ENCODE measurements around the gene THBS4. TPM values are rescaled to one million over a fixed set of nuclear protein-coding genes. Genes with fewer than 3 reads are reported as not detected.

The THBS4 gene
- polyA plus RNA-seq, 1 donor from 2014 or later = 6.3 TPM

GRCh38 chr5:80125022-80125961 is 90.1 kb downstream of the THBS4 start:
- Histone ChIP-seq H3K27ac (ENCODE audit: low read length) (no peak overlapping the region), H3K79me2 (replicated peaks; ENCODE audit: insufficient read depth, low read length) (no peaks in the 10 kb centered on the region), H3K4me2 (ENCODE audit: low read length) (no peak overlapping the region), H3K4me3 (ENCODE audit: low read length) (no peak overlapping the region), H3K36me3 (ENCODE audit: insufficient read depth, low read length) (no peaks in the 10 kb centered on the region), H2AFZ (ENCODE audit: low read depth, low read length) (no peak overlapping the region), H3F3A (ENCODE audit: insufficient read depth, low read length, poor library complexity, severe bottlenecking) (no peaks in the 10 kb centered on the region), H3K9ac (ENCODE audit: low read length) (no peak overlapping the region), H3K9me2 (ENCODE audit: insufficient read depth, low read length) (no peaks in the 10 kb centered on the region), H3K27me3 (ENCODE audit: insufficient read depth, low read depth, low read length) (no peaks in the 10 kb centered on the region), H3K9me3 (ENCODE audit: low read length) (no peaks in the 10 kb centered on the region), H4K20me1 (ENCODE audit: insufficient read depth) (no peaks in the 10 kb centered on the region)
- TF ChIP-seq, protein P1, sequence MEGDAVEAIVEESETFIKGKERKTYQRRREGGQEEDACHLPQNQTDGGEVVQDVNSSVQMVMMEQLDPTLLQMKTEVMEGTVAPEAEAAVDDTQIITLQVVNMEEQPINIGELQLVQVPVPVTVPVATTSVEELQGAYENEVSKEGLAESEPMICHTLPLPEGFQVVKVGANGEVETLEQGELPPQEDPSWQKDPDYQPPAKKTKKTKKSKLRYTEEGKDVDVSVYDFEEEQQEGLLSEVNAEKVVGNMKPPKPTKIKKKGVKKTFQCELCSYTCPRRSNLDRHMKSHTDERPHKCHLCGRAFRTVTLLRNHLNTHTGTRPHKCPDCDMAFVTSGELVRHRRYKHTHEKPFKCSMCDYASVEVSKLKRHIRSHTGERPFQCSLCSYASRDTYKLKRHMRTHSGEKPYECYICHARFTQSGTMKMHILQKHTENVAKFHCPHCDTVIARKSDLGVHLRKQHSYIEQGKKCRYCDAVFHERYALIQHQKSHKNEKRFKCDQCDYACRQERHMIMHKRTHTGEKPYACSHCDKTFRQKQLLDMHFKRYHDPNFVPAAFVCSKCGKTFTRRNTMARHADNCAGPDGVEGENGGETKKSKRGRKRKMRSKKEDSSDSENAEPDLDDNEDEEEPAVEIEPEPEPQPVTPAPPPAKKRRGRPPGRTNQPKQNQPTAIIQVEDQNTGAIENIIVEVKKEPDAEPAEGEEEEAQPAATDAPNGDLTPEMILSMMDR (IDR thresholded peaks at IDR 0.05; ENCODE audit: poor library complexity, severe bottlenecking) = no peak
- TF ChIP-seq SMC3 (conservative IDR thresholded peaks at IDR 0.05; ENCODE audit: poor library complexity) (no peak), POLR2AphosphoS5 (IDR thresholded peaks at IDR 0.05) (no peak), RAD21 (conservative IDR thresholded peaks at IDR 0.05) (no peak), TAF1 (IDR thresholded peaks at IDR 0.05; ENCODE audit: low read depth) (no peak), EZH2 (IDR thresholded peaks at IDR 0.05; ENCODE audit: borderline replicate concordance, insufficient read depth, low read length, poor library complexity, severe bottlenecking) (no peak), MXI1 (conservative IDR thresholded peaks at IDR 0.05; ENCODE audit: poor library complexity, severe bottlenecking) (no peak), EP300 (conservative IDR thresholded peaks at IDR 0.05; ENCODE audit: poor library complexity, severe bottlenecking) (no peak)
- TF ChIP-seq, protein P2, sequence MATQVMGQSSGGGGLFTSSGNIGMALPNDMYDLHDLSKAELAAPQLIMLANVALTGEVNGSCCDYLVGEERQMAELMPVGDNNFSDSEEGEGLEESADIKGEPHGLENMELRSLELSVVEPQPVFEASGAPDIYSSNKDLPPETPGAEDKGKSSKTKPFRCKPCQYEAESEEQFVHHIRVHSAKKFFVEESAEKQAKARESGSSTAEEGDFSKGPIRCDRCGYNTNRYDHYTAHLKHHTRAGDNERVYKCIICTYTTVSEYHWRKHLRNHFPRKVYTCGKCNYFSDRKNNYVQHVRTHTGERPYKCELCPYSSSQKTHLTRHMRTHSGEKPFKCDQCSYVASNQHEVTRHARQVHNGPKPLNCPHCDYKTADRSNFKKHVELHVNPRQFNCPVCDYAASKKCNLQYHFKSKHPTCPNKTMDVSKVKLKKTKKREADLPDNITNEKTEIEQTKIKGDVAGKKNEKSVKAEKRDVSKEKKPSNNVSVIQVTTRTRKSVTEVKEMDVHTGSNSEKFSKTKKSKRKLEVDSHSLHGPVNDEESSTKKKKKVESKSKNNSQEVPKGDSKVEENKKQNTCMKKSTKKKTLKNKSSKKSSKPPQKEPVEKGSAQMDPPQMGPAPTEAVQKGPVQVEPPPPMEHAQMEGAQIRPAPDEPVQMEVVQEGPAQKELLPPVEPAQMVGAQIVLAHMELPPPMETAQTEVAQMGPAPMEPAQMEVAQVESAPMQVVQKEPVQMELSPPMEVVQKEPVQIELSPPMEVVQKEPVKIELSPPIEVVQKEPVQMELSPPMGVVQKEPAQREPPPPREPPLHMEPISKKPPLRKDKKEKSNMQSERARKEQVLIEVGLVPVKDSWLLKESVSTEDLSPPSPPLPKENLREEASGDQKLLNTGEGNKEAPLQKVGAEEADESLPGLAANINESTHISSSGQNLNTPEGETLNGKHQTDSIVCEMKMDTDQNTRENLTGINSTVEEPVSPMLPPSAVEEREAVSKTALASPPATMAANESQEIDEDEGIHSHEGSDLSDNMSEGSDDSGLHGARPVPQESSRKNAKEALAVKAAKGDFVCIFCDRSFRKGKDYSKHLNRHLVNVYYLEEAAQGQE (IDR thresholded peaks at IDR 0.05; ENCODE audit: borderline replicate concordance) = no peak

DNA sequence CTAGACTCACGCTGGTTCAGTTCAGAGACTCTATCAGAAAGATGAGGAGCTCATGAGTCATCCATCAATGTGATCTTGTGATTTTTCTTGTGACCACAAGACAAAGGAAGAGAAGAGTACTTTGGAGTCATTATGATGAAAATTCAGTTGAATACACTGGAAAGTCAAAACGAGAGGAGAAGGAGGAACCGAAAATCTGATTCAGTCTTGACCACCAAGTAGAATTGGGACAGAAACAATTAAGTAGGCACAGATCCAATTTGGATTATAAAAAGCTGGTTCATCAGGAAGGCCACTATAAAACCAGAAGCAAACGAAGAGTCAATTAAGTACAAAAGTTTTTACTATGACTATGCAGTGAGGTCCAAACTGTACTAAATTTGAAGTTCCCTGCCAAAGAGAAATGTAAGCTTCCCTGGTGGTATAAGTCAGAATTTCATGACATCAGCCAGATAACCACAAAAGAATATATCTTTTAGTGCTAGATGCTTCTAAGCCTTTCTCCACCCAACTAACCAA is 90.9 kb downstream of the THBS4 start:
- Histone ChIP-seq H3K9ac (ENCODE audit: low read length) (no peak overlapping the region), H3K4me2 (ENCODE audit: low read length) (no peak overlapping the region), H3K36me3 (ENCODE audit: insufficient read depth, low read length) (no peaks in the 10 kb centered on the region), H3K9me3 (ENCODE audit: low read length) (no peaks in the 10 kb centered on the region), H3K79me2 (replicated peaks; ENCODE audit: insufficient read depth, low read length) (no peaks in the 10 kb centered on the region), H3K4me3 (ENCODE audit: low read length) (no peak overlapping the region), H2AFZ (ENCODE audit: low read depth, low read length) (no peak overlapping the region), H4K20me1 (ENCODE audit: insufficient read depth) (no peaks in the 10 kb centered on the region), H3K9me2 (ENCODE audit: insufficient read depth, low read length) (no peaks in the 10 kb centered on the region), H3K27ac (ENCODE audit: low read length) (no peak overlapping the region), H3K27me3 (ENCODE audit: insufficient read depth, low read depth, low read length) (no peaks in the 10 kb centered on the region), H3F3A (ENCODE audit: insufficient read depth, low read length, poor library complexity, severe bottlenecking) (no peaks in the 10 kb centered on the region)
- no peak for TF ChIP-seq EP300 (conservative IDR thresholded peaks at IDR 0.05; ENCODE audit: poor library complexity, severe bottlenecking)
- TF ChIP-seq, protein P1 (IDR thresholded peaks at IDR 0.05; ENCODE audit: poor library complexity, severe bottlenecking) = no peak
- TF ChIP-seq, protein P2 (IDR thresholded peaks at IDR 0.05; ENCODE audit: borderline replicate concordance) = no peak
- TF ChIP-seq MXI1 (conservative IDR thresholded peaks at IDR 0.05; ENCODE audit: poor library complexity, severe bottlenecking) = no peak
